Suprapubic skin (tissue), 4 donors: ENCODE results near the gene ATRIP.

ENCODE experiments used
- CTCF ChIP-seq, 2 donors: fragments of 200-600 bp in 1 of 2; fragments of 450-650 bp in 1 of 2; sonication (generic) in 1 of 2; IDR thresholded peaks; one replicate each; pipeline ENCODE4 v1.5.1; 2016 to 2019; ENCODE audit warnings: antibody characterized with exemption in 2 of 2, mild to moderate bottlenecking in 1 of 2, moderate library complexity in 1 of 2
- EP300 ChIP-seq: sonication (generic); formaldehyde crosslinking; IDR thresholded peaks from one replicate; pipeline ENCODE4 v1.6.1; 2017; ENCODE audit warnings: antibody characterized with exemption
- POLR2A ChIP-seq, 2 donors: fragments of 450-650 bp; IDR thresholded peaks; one replicate each; pipeline ENCODE4 v1.6.1; 2017; ENCODE audit warnings: antibody characterized with exemption in 2 of 2, mild to moderate bottlenecking in 2 of 2, moderate library complexity in 2 of 2
- POLR2AphosphoS5 ChIP-seq, 3 donors: sonication (generic); formaldehyde crosslinking; IDR thresholded peaks; one replicate each; pipeline ENCODE4 v1.6.1; 2017; ENCODE audit warnings: antibody characterized with exemption in 3 of 3

- TF ChIP-seq CTCF (IDR thresholded peaks at IDR 0.05), result no peak
- TF ChIP-seq EP300, result no peak
- TF ChIP-seq POLR2A (IDR thresholded peaks at IDR 0.05), result no peak
- no peak for TF ChIP-seq POLR2AphosphoS5 (IDR thresholded peaks at IDR 0.05)
Measured at GRCh38 chr3:48426944-48427629, 19.4 kb upstream of the ATRIP start.
